Activated B cell treated with CpG ODN at 0.5 μM for 24 hours (primary cell): ENCODE results near the gene PLCB2. TPM values are rescaled to one million over a fixed set of nuclear protein-coding genes. Genes with fewer than 3 reads are reported as not detected.

ENCODE experiments used
- ATAC-seq: fragments of 200-7000 bp; cut with Tn5 transposase; one replicate; pipeline ENCODE4 v1.10.0; 2021; ENCODE audit warnings: low read depth, mild to moderate bottlenecking, moderate library complexity
- CTCF ChIA-PET: fragments of 350-600 bp; sonication (Branson Sonifier 250); formaldehyde crosslinking; loops from one replicate; lab custom pipeline; 2021; ENCODE audit warnings: antibody characterized with exemption; lab: Charles Lee
- POLR2A ChIA-PET: fragments of 350-600 bp; sonication (Branson Sonifier 250); formaldehyde crosslinking; loops from one replicate; lab custom pipeline; 2021; ENCODE audit warnings: antibody characterized with exemption; lab: Charles Lee
- DNase-seq: peaks from one replicate; pipeline ENCODE4 v3.0.0; 2022
- H3K27ac Mint-ChIP-seq: one replicate; pipeline ENCODE4 v1.8.0; 2020; ENCODE audit warnings: mixed read lengths
- H3K27me3 Mint-ChIP-seq: one replicate; pipeline ENCODE4 v1.8.0; 2021; ENCODE audit warnings: mixed read lengths
- H3K36me3 Mint-ChIP-seq: one replicate; pipeline ENCODE4 v1.8.0; 2021; ENCODE audit warnings: low read depth, mixed read lengths
- H3K4me1 Mint-ChIP-seq: one replicate; pipeline ENCODE4 v1.8.0; 2021; ENCODE audit warnings: mixed read lengths
- H3K4me3 Mint-ChIP-seq: one replicate; pipeline ENCODE4 v1.8.0; 2020; ENCODE audit warnings: mild to moderate bottlenecking, mixed read lengths
- H3K9me3 Mint-ChIP-seq: one replicate; pipeline ENCODE4 v1.8.0; 2020; ENCODE audit warnings: mixed read lengths
- intact Hi-C: fragments of 100-400 bp; cut with micrococcal nuclease; formaldehyde crosslinking; loops from one replicate; pipeline ENCODE4 v1.15.1; 2024
- total RNA-seq: library from RNA; stranded (reverse); gene quantifications from 2 replicates; pipeline ENCODE4 v1.2.3, GENCODE V29; 2022
- TF ChIP-seq, protein P1 (sequence below): fragments of 200-600 bp; IDR thresholded peaks from one replicate; pipeline ENCODE4 v1.8.0; 2022; ENCODE audit warnings: antibody characterized with exemption, mild to moderate bottlenecking

The PLCB2 gene
- total RNA-seq, 1 donor from 2014 or later, result 126 TPM

DNA sequence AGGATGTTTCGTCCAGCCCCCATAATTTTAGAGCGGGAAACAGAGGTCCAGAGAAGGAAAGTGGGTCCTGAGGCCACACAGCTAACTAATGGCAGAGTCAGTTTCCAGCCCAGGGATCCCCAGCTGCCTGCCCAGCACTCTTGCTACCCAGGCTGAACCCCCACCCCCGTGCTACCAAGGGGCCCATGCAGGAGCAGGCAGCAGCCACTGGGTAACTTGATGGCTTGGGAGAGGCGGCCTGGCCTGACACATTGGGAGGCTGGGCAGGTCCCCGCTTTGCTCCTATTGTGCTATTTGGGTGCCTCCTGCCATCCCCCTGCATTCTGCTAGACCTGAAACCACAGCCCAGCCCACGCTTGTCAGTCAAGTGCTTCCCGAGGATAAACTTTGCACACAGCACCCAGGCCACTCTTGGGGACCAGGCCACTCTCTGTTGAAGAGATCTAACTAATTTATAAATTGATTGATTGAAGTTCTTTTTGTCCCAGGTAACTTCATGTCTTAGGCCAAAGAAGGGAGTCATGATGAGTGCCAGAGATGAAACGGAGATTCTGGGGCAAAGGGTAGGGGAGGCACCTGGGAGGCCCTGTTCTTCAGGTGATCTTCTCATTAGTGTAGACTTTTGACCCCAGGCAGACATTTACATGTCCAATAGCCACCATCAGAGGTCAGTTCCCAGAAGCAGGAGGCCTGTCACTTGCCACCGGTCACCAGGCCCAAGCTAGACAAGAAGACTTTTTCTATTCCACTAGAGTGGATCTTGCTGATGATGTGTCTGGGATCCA is 61.9 kb downstream of the PLCB2 start:
- ATAC-seq (no peak), DNase-seq (no peak)
- intact Hi-C loops, result no loop called here
- POLR2A ChIA-PET, result no interaction called here
- H3K4me3 Mint-ChIP-seq, result no peak overlapping the region
- CTCF ChIA-PET, result interaction anchor here (1.1 to 1.6 kb wide), 2 partner anchors 27 to 29 kb away, joined by 3 to 4 read pairs; no protein-coding TSS in a partner anchor
- TF ChIP-seq, protein P1, sequence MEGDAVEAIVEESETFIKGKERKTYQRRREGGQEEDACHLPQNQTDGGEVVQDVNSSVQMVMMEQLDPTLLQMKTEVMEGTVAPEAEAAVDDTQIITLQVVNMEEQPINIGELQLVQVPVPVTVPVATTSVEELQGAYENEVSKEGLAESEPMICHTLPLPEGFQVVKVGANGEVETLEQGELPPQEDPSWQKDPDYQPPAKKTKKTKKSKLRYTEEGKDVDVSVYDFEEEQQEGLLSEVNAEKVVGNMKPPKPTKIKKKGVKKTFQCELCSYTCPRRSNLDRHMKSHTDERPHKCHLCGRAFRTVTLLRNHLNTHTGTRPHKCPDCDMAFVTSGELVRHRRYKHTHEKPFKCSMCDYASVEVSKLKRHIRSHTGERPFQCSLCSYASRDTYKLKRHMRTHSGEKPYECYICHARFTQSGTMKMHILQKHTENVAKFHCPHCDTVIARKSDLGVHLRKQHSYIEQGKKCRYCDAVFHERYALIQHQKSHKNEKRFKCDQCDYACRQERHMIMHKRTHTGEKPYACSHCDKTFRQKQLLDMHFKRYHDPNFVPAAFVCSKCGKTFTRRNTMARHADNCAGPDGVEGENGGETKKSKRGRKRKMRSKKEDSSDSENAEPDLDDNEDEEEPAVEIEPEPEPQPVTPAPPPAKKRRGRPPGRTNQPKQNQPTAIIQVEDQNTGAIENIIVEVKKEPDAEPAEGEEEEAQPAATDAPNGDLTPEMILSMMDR, result no peak
- H3K27ac Mint-ChIP-seq, result no peak overlapping the region
- no peaks in the 10 kb centered on the region for H3K9me3 Mint-ChIP-seq
- H3K27me3 Mint-ChIP-seq, result peaks cover 4% of the 10 kb centered on the region
- H3K4me1 Mint-ChIP-seq, result no peaks in the 10 kb centered on the region
- H3K36me3 Mint-ChIP-seq, result no peaks in the 10 kb centered on the region

DNA sequence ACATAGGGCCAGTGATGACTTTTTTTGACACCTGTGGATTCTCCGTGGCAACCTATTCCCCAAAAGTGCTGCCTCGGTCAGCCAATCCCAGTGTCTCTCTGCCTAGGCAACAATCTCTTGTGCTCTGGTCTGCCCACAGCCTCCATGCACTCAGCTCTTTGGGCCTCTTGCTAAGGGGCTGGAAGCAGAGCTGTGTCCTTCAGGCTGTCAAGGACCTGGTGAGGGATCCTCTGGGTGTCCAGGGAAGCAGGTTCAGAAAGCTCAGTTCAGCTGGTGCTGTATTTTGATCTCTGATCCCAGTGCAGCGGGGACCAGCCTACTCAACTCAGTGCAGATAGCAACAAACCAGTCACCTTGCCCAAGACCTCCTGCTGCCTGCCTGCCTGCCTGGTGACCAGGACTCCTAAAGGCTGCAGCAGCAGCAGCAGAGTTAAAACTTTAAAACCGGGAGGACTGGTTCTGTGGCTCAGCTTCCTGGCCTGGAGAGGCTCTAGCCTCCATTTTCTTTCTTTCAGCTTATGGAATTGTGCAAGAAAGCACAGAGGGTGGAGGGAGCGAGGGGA is 62.7 kb downstream of the PLCB2 start:
- CTCF ChIA-PET, result interaction anchor here (1.1 kb wide), 1 partner anchor 27 kb away, joined by 3 read pairs; no protein-coding TSS in a partner anchor
- no peaks in the 10 kb centered on the region for H3K4me1 Mint-ChIP-seq
- ATAC-seq (no peak), DNase-seq (no peak)
- H3K4me3 Mint-ChIP-seq, result no peak overlapping the region
- no peaks in the 10 kb centered on the region for H3K9me3 Mint-ChIP-seq
- POLR2A ChIA-PET, result no interaction called here
- intact Hi-C loops, result no loop called here
- TF ChIP-seq, protein P1, result no peak
- no peaks in the 10 kb centered on the region for H3K36me3 Mint-ChIP-seq
- no peak overlapping the region for H3K27ac Mint-ChIP-seq
- peaks cover 4% of the 10 kb centered on the region for H3K27me3 Mint-ChIP-seq

DNA sequence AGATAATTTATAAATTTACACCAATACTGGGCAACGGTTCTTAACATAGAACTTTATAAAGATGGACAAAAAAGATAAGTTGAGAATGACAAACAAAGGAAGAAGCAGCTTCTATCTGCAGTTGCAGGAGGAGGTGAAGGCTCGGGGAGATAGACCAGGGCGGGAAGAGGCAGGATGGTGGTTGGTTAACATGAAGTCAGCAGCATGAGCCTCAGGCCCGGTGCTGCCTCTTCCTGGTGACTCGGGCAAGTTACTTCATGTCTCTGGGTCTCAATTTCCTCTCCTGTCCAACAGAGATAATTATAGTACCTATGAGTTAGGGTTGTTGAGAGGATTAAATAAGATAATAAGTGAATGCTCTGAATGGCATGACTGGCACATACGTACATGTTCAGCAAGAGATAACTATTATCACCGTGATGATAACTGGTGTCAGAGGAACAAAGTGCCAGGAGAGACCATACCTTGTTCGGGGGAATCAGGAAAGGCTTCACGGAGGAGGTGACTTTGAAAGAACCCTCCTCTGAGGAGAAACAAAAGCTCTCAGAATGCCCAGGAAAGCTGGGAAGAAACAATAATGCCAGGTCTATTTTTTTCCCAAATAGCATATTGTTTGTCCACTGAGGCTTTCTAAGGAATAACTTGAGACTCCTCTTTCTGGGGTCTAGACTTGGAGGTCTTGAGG is 64.5 kb downstream of the PLCB2 start:
- no peaks in the 10 kb centered on the region for H3K9me3 Mint-ChIP-seq
- TF ChIP-seq, protein P1, result no peak
- no peak for DNase-seq
- intact Hi-C loops, result no loop called here
- H3K4me3 Mint-ChIP-seq, result no peak overlapping the region
- peaks cover 12% of the 10 kb centered on the region for H3K27me3 Mint-ChIP-seq
- H3K36me3 Mint-ChIP-seq, result no peaks in the 10 kb centered on the region
- ChIA-PET POLR2A (no interaction called here), CTCF (interaction anchor here (1.2 kb wide), 1 partner anchor 31 kb away, joined by 4 read pairs; no protein-coding TSS in a partner anchor)
- no peak for ATAC-seq
- H3K27ac Mint-ChIP-seq, result no peak overlapping the region
- H3K4me1 Mint-ChIP-seq, result peaks cover 13% of the 10 kb centered on the region

DNA sequence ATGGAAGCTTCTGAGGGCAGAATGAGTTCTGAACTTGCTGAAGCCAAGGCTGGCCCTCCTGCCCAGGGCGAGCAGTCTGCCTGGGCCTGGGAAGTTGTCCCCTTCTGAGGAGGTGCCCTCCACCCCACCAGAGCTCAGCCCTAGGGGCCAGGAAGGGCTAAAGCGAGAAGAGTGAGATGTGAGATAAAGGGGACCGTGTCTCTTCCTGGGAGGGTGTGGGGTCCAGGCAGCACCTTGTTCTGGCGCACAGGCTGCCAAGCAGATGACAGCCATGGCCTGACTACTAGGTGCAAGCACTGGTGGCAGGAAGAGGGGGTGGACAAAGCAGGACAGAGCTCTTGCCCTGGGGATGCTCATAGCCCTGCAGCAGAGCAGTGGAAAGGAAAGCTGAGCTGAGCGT is 65.1 kb downstream of the PLCB2 start:
- no peak for DNase-seq
- POLR2A ChIA-PET, result no interaction called here

More for the DNA sequence above, 65.1 kb downstream of the PLCB2 start:
- intact Hi-C loops, result no loop called here
- Mint-ChIP-seq H3K4me3 (no peak overlapping the region), H3K27ac (no peak overlapping the region), H3K4me1 (peaks cover 18% of the 10 kb centered on the region), H3K9me3 (no peaks in the 10 kb centered on the region), H3K36me3 (no peaks in the 10 kb centered on the region), H3K27me3 (peaks cover 12% of the 10 kb centered on the region)
- no peak for ATAC-seq
- TF ChIP-seq, protein P1, result no peak
- CTCF ChIA-PET, result no interaction called here
